EH (cell line): Measurements from ENCODE around the gene SAMD9L.
A peak's percentile ranks its signal among the peaks of the same experiment; 100 is the strongest.

ENCODE experiments used
- DNase-seq: peaks from one replicate; pipeline ENCODE4 v3.0.0-alpha.2; 2015; ENCODE audit warnings: low read depth

Gene SAMD9L

DNA sequence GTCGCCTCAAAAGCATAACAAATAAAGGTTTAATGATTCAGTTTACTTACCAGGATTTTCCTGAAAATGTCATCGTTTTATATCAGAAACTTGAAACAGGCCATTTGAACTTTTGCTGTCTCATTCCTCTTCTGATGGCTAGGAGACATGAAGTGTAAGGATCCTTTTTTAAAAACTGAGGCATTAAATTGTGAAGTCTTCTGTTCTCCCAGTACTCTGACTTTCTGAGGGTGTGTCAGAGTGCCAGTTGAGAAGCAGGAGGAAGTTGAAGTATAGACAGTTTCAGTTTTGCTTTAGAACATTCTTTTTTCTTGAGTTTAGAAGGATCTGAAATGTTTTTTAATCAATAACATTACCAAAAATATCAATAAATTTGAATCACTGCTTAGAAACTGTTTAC is at the start of gene SAMD9L:
Gene SAMD9L (minus strand): TSS at position 242 of the 400 bp plus-strand sequence. CDS start 12,414 bp downstream, outside the sequence.
- DNase-seq: peak; percentile 35

DNA sequence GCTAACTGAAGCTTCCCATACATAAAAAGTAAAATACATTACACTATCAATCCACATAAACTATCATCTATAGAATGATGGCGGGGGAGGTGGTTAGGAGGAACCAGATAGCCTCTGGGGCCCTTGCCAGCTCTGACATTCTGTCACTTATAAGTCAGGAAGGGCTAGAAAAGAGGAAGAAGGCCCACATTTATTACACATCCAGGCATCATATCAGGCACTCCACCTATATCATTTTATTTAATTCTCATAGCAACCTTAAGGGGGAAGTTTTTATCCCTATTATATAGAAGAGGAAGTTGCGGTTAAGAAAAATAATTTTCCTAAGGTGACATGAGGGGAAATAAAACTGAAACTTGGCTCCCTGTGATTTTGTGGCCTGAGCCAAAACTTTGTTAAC is 48.2 kb upstream of the SAMD9L start:
- DNase-seq: no peak

DNA sequence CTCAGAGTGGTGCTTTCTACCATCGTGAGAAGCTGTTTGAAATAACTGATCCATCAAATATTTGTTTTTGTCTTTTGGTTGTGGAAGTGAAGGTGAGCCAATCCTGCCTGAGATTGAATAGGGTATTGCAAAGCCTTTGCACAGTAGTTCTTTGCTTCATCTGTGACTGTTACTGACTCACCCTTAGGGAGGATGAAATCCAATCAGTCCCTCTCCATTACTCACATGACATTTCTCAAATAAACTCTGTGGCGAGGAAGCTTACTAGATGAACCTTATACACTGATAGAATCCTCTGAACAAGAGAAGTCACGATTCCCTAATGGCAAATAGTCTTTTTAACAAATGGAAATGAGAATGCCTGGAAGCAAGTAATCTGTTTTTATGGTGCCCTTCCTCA is 46.2 kb upstream of the SAMD9L start:
- peak; percentile 23 for DNase-seq

DNA sequence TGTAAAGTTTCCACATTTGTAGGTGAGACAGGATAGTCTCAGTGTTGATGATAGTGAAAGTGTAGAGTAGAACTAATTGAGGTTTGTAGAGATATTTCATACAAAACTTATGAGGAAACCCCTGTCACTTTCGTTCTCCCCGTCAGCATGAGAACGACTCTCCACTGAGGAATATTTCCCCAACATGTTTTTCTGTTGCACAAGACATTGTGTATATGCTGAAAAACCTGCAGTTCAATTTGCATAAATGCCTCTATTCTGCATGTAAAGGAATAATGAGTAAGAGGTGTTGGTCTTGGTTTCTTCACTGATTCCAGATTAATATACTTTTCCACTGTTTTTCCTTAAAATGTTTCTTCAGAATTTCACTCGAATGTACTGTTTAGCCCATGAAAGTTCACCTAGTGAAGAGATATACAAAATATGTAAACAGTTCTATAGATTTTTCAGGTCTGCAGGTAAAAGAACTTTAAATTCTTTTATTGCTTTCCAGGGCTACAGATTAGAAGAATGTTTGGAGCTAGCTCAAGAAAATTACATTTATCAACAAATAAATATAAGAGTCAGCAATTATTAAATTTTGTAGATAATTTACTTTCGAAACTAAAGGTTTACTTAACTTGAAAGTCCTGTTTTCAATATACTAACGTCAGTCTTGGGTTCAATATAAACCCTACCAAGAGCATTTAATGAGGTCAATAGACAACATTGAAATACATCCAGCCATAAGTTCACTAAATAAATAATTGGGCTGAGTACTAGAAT is 40.9 kb upstream of the SAMD9L start:
- no peak for DNase-seq

DNA sequence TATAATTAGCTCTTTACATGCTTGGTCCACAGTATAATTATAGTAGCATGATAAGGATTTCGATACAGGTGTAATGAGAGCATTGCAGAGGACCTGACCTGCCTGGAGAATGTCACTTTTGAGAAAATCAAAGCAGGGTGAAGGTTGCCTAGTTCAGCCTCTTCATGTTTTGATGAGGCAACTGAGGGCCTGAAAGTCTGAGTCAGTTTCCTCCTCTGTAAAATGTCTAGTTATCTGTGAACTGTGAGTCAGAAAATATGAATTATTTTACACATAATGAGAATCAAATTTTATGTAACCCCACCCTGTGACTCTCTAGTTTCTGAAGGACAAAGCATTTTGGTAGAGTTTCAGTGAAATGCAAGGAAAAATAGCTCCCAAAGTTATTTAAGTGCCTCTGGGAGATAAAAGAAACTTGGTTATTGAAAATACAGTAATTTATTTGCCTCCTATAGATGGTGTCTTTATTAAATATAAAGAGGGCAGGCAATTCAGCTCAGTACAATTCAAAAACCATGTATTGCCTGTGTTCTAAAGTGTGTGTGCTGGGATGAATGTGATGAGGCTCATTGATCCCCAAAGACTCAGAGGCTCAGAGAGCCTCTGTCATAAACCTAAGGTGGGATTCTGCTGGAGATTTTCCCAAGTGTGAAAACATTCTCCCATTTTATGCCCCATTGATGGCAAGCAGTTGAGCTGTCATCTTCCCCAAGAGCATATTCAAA is 37.3 kb upstream of the SAMD9L start:
- DNase-seq: peak; percentile 6

DNA sequence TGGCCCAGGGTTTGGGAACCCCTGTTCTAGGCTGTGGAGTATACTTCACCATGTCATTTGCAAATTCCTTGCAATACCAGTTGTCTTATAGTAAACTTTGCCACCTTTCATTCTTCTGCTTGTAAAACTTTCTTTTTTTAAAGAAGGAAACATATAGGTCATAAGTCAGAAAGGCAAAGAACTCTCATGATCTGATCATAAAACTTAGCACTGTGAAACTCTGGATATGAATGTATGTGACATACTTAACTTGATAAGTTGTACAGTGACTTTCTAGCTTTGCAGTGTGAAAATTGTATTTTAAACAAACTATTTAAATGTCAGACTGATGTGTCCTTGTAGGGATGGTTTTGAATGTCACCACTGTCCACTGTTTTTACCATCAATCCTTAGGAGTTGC is 31.0 kb upstream of the SAMD9L start:
- DNase-seq: no peak

DNA sequence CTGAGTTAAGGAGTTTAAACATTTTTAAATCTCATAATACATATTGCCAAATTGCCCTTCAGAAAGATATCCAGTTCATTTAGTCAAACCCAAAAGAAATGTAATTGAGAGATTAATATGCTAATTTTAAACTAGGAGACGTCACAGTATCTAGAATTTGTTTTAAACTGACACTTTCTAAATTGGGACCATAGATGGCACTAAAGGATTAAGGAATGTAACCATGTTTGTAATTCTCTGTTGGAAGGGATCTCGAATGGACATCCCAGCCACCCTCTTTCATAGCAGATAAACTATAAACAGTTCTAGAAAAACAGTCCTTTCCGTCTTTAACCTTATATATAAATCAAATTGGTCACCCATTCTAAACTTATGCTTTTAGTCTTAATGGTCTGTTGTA is 30.0 kb upstream of the SAMD9L start:
- DNase-seq: peak; percentile 31

DNA sequence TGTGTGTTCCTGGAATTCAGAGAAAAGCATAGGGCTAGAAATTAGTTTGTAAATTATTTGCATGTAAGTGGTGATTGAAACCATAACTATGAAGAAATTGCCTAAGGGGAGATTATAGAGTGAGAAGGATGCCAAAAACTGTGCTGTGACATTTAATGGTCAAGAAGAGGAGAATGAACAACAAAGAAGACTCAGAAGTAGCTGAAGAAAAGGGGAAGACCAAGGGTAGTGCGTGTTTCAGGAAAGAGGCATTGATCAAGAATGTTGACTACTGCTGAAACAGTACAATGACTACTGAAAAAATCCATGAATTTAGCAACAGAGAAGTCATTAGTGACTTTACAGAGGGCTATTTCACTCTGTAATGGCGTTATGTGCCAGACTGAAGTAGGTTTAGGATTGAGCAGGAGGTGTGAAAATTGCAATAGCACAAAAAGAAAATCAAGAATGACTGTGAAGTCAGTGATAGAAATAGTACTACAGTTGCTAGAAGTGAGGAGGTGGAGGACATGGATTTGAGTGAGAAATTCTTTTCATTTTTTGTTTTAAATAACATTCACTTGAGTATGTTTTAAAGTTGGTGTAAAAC is 28.9 kb upstream of the SAMD9L start:
- peak; percentile 34 for DNase-seq

DNA sequence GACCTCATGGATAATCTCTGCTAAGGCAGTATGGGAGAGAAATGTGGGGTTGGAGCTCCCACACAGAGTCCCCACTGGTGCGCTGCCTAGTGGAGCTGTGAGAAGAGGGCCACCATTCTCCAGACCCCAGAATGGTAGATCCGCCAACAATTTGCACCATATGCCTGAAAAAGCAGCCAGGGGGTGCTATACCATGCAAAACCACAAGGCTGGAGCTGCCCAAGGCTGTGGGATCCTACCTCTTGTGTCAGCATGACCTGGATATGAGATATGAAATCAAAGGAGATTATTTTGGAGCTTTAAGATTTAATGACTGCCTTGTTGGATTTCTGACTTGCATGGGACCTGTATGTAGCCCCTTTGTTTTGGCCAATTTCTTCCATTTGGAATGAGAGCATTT is 27.0 kb upstream of the SAMD9L start:
- no peak for DNase-seq

DNA sequence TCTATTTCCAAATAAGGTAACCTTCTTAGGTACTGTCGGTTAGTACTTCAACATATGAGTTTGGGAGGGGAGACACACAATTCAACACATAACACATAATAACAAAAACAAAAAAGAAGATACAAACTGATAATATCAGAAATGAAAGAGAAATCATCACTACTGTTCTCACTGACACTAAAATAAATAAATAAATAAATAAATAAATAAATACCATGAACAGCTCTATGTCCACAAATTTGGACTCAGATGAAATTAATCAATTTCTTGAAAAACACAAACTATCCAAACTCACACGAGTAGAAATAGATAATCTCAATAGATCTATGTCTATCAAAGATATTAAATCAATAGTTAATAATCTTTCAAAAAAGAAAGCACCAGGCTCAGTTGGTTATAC is 24.5 kb upstream of the SAMD9L start:
- no peak for DNase-seq

DNA sequence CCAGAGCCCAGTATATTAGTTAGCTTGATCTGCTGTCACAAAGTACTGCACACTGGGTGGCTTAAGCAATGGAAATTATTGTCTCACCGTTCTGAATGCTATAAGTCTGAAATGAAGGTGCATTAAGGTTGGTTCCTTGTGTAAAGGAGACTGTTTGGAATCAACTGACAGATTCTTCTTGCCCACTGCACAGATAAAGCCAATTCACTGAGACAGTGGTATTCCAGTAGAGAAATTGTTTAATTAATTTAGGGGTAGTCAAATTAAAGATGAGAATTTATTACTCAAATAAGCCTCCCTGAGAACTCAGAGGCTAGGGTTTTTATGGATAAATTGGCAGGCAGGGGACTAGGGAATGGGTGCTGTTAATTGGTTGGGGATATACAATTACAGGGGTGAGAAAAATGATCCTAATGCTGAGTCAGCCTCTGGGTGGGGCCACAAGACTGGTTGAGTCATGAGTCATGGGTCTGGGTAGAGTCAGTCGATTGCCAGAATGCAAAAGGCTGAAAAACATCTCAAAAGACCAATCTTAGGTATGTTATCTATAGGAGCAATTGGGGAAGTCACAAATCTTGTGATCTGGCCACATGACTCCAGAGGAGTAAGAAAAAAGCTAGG is 23.5 kb upstream of the SAMD9L start:
- peak; percentile 15 for DNase-seq

DNA sequence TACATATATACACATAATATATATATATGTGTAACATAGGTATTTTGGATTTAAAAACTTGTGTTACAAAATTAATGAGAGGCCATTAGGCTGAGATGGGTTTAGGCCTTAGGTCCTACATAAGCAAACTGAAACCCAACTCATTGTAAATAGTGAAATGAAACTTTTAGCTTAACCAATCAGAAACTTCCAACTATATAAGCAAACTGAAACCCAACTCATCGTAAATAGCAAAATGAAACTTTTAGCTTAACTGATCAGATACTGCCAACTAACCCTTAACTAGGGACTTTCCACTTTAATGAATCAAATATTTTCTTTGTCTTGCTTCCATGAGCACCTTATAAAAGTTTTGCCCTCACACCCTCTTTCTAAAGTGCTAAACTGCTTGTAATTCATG is 17.3 kb upstream of the SAMD9L start:
- DNase-seq: no peak

DNA sequence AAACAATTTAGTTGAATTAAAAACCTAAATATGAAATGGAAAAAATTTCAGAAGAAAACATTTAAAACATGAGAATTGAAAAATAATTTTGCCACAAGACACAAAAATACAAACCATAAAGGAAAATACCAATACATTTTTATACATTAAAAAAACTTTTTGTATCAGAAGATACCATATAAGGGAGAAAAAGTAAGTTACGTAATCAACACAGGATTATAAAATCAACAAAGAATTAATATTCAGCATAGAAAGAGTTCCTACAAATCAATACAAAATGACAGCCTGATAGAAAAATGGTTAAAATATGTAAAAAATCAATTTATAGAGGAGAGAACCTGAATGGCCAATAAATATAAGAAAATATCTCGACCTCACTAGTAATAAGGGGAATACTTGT is 16.6 kb upstream of the SAMD9L start:
- DNase-seq: no peak

DNA sequence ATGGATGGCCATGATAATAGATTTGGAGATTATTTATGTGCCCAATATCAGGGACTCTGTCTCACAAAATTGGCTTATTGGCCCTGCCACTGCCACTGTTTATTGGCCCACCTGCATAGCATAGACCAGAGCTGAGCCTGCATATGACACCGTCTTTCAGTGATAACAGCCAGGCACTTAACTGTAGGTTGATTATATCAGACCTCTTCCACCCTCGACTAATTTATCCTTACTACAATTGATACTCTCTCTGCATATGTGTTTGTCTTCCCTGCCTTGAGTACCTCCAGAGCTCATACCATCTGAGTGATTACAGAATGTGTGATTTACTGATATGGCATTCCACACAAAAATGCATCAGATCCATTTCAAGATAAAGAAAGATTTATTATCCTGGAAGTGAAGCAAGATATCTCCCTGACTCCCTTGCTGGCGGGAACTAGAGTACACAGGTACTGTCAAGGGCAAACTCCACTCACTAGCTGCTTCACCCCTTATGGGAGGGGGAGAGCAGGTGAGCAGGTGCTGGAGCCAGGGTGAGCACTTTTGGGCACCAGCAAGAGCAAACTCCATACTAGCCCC is 13.1 kb upstream of the SAMD9L start:
- peak; percentile 26 for DNase-seq

DNA sequence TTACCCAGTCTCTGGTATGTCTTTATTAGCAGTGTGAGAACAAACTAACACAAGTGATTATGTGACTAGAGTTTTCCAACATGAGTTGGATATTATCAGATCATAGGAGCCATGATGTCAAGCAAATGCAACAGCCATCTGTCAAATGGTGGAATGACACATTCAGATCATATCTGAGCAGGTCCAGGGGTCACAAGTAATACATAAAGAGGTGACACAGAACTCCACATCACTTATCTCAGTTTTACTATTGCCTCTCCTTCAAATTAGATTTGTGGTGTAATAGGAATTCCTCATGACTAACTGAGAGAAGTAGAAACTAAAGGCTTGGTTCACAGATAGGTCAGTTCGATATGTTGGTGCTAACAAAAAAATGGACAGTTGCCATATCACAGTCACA is 12.2 kb upstream of the SAMD9L start:
- DNase-seq: peak; percentile 80

DNA sequence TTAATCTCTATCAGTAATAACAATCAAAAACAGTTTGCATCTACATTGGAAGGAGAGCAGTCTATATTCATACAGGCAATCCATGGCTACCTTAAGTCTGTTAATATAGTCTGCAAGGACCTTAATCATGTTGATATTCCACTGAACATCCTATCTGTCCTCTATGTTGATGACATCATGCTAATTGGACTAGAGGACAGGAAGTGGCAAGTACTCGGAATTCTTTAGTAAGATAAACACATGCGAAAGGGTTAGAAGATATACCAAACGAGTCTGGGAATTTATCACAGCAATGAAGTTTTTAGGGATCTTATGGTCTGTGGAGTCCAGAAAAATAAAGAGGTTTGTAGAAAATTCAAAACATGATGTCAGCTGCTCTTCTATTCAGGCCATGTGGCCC is 11.3 kb upstream of the SAMD9L start:
- DNase-seq: peak; percentile 79

DNA sequence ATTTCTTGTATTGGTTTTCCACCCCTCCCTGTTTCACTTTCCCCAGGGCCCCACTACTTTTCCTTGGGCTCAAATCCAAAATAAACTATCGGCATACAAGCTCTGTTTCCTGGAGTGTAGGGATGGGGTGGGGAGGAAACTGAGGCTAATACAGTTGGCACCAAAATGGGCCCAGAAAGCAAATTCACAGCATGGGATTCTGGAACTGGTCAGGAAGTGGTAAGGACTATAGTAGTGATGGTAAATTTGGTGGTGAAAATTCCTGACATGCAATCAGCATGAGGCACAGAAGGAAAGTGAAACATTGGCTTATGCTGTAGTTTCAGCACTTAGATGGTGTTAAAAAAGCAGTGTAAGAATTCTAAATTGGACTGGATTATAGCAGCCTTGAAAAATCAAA is 8.7 kb upstream of the SAMD9L start:
- DNase-seq: peak; percentile 75

DNA sequence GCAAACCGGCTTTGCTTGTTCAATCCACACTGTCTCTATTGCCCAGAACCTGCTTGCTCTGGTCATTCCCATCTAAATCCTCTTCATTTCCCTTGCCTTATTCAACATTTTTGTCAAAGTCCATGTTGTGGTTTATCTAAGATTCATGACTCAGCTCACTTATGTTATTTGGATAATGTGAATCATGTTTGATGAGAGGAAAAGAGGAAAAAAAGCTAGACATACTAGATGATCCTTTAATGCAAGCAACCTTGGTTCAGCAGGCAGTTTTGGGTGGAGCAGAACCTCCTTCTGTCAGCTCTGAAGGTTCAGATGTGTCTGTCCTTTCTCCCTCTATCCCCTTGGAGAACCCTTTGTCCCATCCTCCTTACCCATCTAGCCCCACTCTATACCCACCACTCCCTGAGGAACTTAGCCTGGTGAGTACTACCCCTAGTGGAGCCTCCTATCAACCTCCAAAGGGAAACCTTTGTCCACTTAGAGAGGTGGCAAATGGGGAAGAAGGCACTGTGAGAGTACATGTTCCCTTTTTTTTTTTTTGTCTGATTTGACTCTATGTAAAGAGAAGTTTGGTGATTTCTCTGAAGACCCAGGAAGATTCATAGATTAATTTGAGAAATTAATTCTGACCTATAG is 2.1 kb upstream of the SAMD9L start:
- DNase-seq: peak; percentile 85

DNA sequence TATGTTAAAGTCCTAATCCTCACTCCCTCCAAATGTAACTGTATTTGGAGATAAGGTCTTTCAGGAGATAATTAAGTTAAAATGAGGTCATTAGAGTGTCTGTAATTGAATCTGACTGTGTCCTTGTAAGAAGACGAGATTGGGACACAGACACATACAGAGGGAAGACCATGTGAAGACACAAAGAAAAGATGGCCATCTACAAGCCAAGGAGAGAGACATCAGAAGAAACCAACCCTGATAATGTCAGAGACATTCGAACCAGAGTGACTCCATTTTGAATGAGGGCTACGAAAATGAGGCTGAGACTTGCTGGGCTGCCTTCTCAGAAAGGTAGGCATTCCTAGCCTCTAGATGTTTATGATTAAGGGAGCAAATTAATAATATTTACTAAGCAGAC is 542 bp upstream of the SAMD9L start:
- no peak for DNase-seq

DNA sequence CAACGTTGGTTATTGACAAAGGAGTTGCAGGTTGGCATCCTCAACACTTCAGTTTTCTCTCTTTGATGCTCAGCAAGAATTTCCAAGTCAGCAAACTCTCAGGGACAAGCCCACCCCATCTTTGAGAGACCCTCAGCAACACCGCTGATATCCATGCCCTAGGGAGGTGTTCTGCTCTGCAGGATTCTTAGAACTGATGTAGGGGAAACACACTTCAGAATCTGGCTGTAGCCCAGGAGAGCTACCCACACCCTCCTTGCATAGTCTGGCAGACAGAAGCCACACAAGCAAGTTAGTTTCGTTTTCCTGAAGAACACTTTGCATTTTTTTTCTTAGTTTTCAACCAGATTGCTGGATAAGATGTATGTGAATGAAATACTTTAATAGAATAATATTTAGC is 822 bp downstream of the SAMD9L start:
- DNase-seq: peak; percentile 68

DNA sequence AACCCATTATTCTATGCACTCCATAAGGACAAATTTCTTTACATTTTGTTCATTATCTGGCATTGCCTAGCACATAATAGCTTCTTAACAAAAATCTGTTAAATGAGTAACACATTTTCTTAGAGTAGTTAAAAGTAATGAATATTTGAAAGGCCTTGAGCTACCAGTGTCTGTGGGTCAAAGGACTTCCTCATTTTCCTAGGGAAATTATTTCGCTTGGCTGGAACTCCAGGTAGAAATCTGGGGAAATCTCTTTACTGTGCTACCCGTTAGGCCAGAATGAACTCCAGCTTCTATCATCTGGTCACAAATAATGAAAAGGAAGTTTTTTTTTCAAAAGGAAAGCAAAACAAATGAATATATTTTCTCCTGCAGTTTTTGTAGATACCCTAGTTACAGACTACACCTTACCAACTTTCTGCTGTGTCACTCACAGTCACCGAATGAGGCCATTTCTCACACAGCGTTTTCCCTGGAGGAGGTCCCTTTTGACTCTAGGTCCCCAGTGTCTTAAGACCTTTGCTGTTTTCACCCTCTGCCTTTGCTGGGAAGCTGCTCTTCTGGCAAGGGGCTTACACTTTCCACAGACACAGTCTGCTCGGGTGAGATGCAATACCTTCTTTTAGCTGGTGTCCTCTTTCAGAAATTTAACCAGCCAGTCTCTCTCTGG is 1.6 kb downstream of the SAMD9L start:
- DNase-seq: no peak
